ENCODE results near the gene L1TD1. TPM values are rescaled to one million over a fixed set of nuclear protein-coding genes. Genes with fewer than 3 reads are reported as not detected.
"Not testable (repeated sequence)": the region's sequence is repeated elsewhere in the genome, so short reads cannot be mapped to it uniquely, and the experiment has no call there.

The L1TD1 gene
- total and polyA plus RNA-seq, 11 donors: 0.12 to 0.29 (median 0.14) TPM; not detected in 8

- no peak overlapping the region for H3K27ac ChIP-seq
- no peak for DNase-seq
- no peaks in the 10 kb centered on the region for H3K27me3 ChIP-seq
- H3K4me3 ChIP-seq: no peak overlapping the region
- 76 to 84% (median 80%) methylated on average over 6 of the region's 6 CpGs for WGBS, 4 donors
- H3K4me1 ChIP-seq: no peaks in the 10 kb centered on the region
- peaks cover 0 to 24% (median 10%) of the 10 kb centered on the region in 12 donors for H3K9me3 ChIP-seq
- H3K36me3 ChIP-seq: no peaks in the 10 kb centered on the region
- ATAC-seq: no peak
- TF ChIP-seq POLR2A (IDR thresholded peaks at IDR 0.05) (no peak), CTCF (IDR thresholded peaks at IDR 0.05) (no peak)
- intact Hi-C loops (cut with DNase I): no loop called here
Observed at GRCh38 chr1:62213075-62213914, 18.6 kb downstream of the L1TD1 start.

- 57 to 85% (median 72%) methylated on average over 2 of the region's 2 CpGs for WGBS, 4 donors
- DNase-seq (no peak), ATAC-seq (no peak)
- TF ChIP-seq CTCF (IDR thresholded peaks at IDR 0.05) (no peak), POLR2A (IDR thresholded peaks at IDR 0.05) (no peak)
- intact Hi-C loops (cut with DNase I): no loop called here
- no peaks in the 10 kb centered on the region for H3K9me3 ChIP-seq
- H3K27me3 ChIP-seq: no peaks in the 10 kb centered on the region
- H3K4me1 ChIP-seq: no peaks in the 10 kb centered on the region
- H3K36me3 ChIP-seq: no peaks in the 10 kb centered on the region
- no peak overlapping the region for H3K27ac ChIP-seq
- H3K4me3 ChIP-seq: no peak overlapping the region
Observed at GRCh38 chr1:62218604-62219003, 24.0 kb downstream of the L1TD1 start.

GRCh38 chr1:62220456-62220855 is 25.8 kb downstream of the L1TD1 start:
- ATAC-seq; intact Hi-C loops (cut with DNase I): not testable (repeated sequence)

GRCh38 chr1:62221171-62221570 is 26.5 kb downstream of the L1TD1 start:
- ATAC-seq: no peak
- H3K27me3 ChIP-seq: no peaks in the 10 kb centered on the region
- no peak overlapping the region for H3K27ac ChIP-seq
- TF ChIP-seq POLR2A (IDR thresholded peaks at IDR 0.05): no peak
- no peak for TF ChIP-seq CTCF (IDR thresholded peaks at IDR 0.05)
- intact Hi-C loops (cut with DNase I): no loop called here
- H3K4me3 ChIP-seq: no peak overlapping the region
- 92 to 100% (median 98%) methylated on average over 1 of the region's 1 CpG for WGBS, 4 donors
- H3K36me3 ChIP-seq: no peaks in the 10 kb centered on the region
- H3K4me1 ChIP-seq: no peaks in the 10 kb centered on the region
- H3K9me3 ChIP-seq: no peaks in the 10 kb centered on the region
- no peak for DNase-seq

More at GRCh38 chr1:62220456-62220855, 25.8 kb downstream of the L1TD1 start:
- 88 to 94% (median 92%) methylated on average over 9 of the region's 9 CpGs for WGBS, 4 donors
- H3K36me3 ChIP-seq, H3K4me1 ChIP-seq, H3K9me3 ChIP-seq, H3K4me3 ChIP-seq, DNase-seq, H3K27ac ChIP-seq, H3K27me3 ChIP-seq: not testable (repeated sequence)
